DMS114 treated with DMSO at 0.1 percent for 48 hours (cell line): Measurements from ENCODE around the gene PARD3B.

Source experiments
- DNase-seq: peaks from one replicate; lab custom pipeline; 2025; ENCODE audit not compliant: unreplicated experiment; lab: John Stamatoyannopoulos, UW

PARD3B gene

GRCh38 chr2:204654669-204655068, 109.4 kb downstream of the PARD3B start:
- DNase-seq: no peak

GRCh38 chr2:204655101-204655500, 109.8 kb downstream of the PARD3B start:
- no peak for DNase-seq

GRCh38 chr2:204655626-204656025, 110.4 kb downstream of the PARD3B start:
- no peak for DNase-seq

- DNase-seq: no peak
Observed at GRCh38 chr2:204657024-204657423, 111.7 kb downstream of the PARD3B start.

- no peak for DNase-seq
Observed at GRCh38 chr2:204662956-204663355, 117.7 kb downstream of the PARD3B start.

GRCh38 chr2:204663816-204664425, 118.6 kb downstream of the PARD3B start:
- DNase-seq: no peak

- DNase-seq: no peak
Observed at GRCh38 chr2:204664708-204665121, 119.4 kb downstream of the PARD3B start.

GRCh38 chr2:204665207-204665606, 119.9 kb downstream of the PARD3B start:
- DNase-seq: no peak

- no peak for DNase-seq
Observed at GRCh38 chr2:204665771-204666170, 120.5 kb downstream of the PARD3B start.

- DNase-seq: no peak
Observed at GRCh38 chr2:204667990-204668389, 122.7 kb downstream of the PARD3B start.

- no peak for DNase-seq
Observed at GRCh38 chr2:204669382-204669781, 124.1 kb downstream of the PARD3B start.

GRCh38 chr2:204670124-204670523, 124.8 kb downstream of the PARD3B start:
- DNase-seq: no peak

GRCh38 chr2:204670756-204671155, 125.5 kb downstream of the PARD3B start:
- no peak for DNase-seq

- no peak for DNase-seq
Observed at GRCh38 chr2:204672772-204673171, 127.5 kb downstream of the PARD3B start.

GRCh38 chr2:204673877-204674276, 128.6 kb downstream of the PARD3B start:
- no peak for DNase-seq

- DNase-seq: no peak
Observed at GRCh38 chr2:204678031-204678430, 132.8 kb downstream of the PARD3B start.

GRCh38 chr2:204680576-204680975, 135.3 kb downstream of the PARD3B start:
- no peak for DNase-seq

GRCh38 chr2:204681412-204681811, 136.1 kb downstream of the PARD3B start:
- DNase-seq: no peak

- no peak for DNase-seq
Observed at GRCh38 chr2:204683384-204683783, 138.1 kb downstream of the PARD3B start.

- no peak for DNase-seq
Observed at GRCh38 chr2:204686406-204686805, 141.1 kb downstream of the PARD3B start.

- no peak for DNase-seq
Observed at GRCh38 chr2:204687776-204688175, 142.5 kb downstream of the PARD3B start.

GRCh38 chr2:204691911-204692510, 146.7 kb downstream of the PARD3B start:
- DNase-seq: no peak

GRCh38 chr2:204692790-204693189, 147.5 kb downstream of the PARD3B start:
- no peak for DNase-seq
